GM18951 (cell line): ENCODE results near the gene HHATL.

Source experiments
- POLR2A ChIP-seq: IDR thresholded peaks from 4 replicates; pipeline ENCODE4 v1.6.1; 2011; ENCODE audit warnings: mild to moderate bottlenecking; ENCODE audit not compliant: insufficient read length, insufficient read depth; ENCODE audit errors: extremely low read depth
- in situ Hi-C: fragments of 300-500 bp; cut with MboI; formaldehyde crosslinking; loops from one replicate; pipeline ENCODE4 v1.12.0; 2022; ENCODE audit warnings: low sequenced_read_pairs, mixed read lengths, inconsistent platforms; ENCODE audit not compliant: unreplicated experiment

The HHATL gene, protein sequence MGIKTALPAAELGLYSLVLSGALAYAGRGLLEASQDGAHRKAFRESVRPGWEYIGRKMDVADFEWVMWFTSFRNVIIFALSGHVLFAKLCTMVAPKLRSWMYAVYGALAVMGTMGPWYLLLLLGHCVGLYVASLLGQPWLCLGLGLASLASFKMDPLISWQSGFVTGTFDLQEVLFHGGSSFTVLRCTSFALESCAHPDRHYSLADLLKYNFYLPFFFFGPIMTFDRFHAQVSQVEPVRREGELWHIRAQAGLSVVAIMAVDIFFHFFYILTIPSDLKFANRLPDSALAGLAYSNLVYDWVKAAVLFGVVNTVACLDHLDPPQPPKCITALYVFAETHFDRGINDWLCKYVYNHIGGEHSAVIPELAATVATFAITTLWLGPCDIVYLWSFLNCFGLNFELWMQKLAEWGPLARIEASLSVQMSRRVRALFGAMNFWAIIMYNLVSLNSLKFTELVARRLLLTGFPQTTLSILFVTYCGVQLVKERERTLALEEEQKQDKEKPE

DNA sequence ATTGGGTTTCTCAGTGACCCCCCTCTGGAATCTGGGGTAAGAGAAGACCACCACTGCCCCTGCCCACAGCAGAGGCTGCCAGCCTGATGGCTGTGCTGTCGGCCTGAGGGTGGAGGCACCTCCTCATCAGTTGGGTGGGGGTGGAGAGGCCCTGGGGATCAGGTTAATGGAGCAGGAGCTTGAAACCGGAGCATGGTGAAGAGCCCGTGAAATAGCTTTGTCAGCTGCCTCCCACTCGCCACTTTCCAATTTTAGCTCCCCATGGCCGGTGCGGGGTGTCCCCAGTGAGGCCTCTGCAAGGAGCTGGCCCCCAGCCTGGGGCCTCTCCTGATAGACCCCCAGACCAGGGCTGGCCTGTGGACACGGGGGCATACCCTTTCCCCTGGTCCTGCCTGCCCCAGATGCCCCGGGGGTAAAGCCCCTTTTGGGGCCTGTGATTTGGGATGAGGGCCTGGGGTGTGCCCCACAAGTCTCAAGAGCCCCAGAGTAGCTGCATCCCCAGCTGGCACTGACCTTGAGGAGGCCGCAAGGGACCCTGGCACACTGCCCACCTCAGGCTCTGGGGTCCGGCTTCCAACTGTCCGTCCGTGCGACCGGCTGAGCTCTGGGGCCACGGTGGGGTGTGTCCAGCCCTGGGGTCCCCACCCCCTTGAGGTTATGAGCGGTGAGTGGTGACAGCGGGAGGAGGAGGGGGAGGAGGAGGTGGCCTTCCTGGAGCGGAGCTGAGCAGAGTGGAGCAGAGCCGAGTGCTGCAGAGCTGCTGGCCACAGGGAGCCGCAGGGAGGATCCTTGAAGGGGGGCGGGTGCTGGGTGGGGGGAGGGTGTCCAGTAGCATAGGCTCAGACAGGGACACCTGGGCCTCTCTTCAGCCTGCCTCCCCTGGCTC lies at the start of gene HHATL:
Gene HHATL (minus strand): TSS at position 733 of the 886 bp plus-strand sequence. CDS start 1,972 bp downstream, outside the sequence.
- no peak for TF ChIP-seq POLR2A

DNA sequence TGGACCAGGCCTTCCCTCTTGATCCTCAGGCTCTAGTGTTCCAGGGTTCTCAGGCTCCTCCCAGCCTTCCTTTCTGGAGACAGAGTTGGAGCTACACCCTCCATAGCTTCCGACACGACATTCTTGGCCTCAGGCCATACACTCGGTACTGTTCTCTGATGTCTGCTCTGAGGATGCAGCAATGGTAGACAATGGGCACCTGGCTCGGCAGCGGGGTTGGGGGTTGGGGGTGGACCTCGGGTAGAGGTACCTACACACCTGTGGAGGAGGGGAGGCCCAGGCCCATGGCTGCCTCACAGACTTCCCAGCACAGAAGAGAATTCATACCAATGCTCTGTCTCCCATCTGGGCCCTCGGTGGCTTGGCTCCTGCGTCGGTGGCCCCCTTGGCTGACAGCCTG lies 49.0 kb upstream of the HHATL start:
- in situ Hi-C loops, result no loop called here
- no peak for TF ChIP-seq POLR2A

More for the DNA sequence above, at the start of gene HHATL:
- in situ Hi-C loops, result no loop called here

DNA sequence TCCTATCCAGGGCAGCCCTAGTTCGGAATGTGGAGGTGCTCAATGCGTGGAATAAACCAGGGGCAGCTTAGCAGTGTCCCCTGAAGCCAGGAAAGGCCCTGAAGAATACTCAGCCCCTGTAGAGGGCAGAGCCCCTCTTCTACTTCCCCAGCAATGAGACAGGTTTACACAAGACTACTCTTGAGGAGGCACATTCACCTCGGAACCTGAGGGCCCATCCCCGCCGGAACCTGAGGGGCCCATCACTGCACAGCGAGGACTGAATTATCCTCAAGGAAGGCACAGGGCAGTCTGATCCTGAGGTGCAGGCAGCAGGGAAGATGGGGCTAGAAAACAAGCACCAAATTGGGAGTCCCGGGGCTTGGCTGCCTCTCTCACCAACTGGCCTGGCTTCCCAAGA lies 48.2 kb upstream of the HHATL start:
- no peak for TF ChIP-seq POLR2A
- in situ Hi-C loops, result no loop called here

DNA sequence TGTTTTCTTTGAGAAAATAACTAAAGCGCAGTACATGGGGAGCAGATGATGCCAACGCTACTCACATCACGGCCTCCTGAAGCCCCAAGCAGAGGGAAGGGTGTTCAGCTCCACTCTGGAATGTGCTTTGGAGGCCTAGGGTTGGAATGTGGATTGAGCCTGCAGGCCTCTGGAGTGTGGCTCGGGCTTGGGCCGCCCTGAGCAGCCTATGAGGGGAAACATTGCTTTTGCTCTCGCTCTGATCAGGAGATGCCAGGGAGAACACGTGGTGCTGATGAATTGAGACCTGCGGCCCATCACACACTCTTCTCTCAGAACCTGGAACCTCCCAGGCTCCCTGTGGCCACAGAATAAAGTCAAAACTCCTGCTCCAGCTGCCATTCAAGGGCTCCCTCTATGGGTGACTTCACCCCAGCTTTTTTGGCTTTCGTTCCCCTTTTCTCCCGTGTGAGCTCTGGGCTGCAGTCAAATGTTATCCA lies 47.2 kb upstream of the HHATL start:
- in situ Hi-C loops, result no loop called here
- TF ChIP-seq POLR2A, result no peak

DNA sequence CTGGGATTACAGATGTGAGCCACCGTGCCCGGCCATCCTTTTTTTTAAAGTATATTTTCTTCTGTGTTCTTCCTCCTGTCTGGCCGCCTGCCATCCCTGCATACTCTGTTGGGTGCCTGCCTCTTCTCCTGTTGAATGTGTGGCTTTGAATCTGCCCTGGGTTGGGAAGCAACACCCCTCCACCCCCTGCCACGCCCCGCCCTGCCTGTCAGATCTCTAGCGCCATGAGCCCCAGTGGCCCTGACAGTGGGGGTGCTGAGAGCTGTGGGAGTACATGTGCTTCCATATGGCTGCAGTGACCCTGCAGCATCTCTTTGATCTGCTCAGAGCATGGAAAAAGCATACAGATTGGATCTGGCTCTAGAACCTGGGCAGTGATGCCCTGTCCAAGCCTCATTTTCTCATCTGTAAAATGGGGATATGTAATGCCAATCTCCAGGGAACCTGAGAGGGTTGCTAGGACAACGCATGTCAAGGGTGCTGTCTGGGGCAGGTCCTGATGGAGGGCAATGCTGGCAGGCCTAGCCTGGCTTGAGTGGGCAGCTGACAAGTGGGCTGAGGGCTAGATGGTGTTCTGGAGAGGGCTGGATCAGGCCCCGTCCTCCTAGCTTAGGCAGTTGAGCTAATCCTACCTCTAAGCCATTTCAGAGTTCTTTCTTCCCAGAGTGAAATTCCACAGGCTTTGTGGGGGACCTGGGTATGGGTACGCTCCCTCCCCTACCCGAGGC lies 46.6 kb upstream of the HHATL start:
- TF ChIP-seq POLR2A, result no peak
- in situ Hi-C loops, result no loop called here

DNA sequence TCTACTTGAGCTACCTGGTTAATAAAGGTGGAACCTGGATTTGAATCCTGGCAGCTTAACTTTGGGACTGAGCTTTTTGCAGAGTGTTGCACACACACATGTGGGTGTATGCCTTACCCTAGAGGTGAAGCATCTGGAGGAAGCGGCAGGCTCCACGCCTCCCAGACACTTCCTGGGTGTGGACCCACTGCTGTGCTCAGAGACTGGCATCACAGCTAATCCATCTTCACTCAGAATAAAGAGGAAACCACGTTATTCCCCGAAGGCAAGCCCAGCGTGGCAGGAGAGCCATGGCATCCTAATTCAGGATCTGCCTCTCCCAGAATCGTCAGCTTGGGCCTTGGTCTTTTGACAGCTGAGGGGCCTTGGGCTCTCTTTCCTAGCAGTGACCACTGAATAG lies 45.0 kb upstream of the HHATL start:
- in situ Hi-C loops, result no loop called here
- TF ChIP-seq POLR2A, result no peak

DNA sequence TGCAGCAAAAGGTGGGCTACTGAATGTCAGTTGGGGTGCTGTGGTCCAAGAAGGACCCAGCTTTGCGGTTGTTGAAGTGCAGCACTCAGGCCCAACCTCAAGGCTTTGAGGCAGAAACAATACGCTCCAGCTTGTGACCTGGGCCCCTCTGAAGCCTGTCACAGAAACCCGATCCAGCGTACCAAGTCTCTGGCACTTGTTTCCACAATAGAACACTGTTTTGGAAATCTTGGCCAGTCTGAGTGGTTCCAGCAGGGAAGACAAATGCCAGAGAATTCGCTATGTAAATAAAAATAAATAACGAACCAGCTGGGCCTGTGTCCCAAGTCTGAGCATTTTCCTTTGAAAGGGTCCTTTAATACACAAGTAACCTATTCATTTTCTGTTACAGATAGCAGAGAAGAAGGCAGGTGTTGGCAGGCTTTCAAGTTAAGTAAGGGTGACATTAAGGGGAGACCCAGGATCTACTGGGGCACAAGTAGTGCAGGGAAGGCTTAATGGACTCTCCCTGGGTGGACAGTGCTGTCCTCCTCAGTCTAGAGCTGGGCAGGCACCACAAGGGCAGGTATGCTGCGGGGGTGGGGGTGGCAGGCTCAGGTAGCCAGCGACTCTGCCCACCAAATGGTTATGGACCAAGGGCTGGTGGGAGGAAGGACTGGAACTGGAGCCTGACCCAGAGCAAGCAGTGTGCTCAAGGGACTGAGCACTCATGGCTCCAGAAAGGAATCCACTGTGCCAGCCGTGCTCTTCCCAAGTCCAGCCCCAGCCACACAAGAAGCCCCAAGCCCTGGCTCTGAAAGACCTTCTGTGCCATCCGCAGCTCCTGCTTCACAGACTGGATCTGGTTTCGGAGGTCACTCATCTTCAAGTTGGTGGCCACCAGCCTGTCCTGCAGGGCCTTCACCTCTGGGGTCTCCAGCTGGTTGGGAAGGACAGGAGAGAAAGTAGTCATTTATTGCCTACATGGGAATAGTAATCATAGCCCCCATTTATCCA lies 44.2 kb upstream of the HHATL start:
- in situ Hi-C loops, result no loop called here
- TF ChIP-seq POLR2A, result no peak

DNA sequence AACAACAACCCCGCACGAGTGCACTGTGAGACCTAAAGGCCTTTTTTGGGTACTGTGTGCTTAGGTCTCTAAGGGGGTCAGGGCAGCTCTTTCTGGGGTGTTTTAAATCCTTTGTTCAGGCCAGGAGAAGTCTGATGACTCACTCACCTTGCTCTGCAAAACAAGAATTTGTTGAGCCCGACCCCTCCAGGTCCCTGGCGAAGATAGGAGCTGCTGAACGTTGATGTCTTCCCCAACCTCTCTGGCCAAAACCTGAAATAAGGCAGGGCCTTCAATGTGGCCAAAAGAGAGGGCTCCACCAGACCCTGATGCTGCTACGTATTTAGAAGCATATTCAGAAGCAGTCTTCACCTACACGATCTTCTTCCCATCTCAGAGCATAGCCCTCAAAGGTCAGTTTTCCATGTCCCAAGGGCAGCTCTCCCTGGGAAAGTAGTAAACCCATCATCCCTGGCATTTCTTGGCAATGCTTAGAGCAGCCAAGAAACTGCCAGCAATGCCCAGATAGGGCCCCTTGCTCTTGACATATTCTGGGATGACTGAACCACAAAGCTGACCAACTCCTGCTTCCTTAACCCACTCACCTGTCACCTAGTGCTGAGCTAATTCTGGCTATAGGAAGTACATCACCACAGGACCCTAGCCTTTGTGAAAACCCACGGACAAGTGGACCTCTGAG lies 43.3 kb upstream of the HHATL start:
- TF ChIP-seq POLR2A, result no peak
- in situ Hi-C loops, result no loop called here

DNA sequence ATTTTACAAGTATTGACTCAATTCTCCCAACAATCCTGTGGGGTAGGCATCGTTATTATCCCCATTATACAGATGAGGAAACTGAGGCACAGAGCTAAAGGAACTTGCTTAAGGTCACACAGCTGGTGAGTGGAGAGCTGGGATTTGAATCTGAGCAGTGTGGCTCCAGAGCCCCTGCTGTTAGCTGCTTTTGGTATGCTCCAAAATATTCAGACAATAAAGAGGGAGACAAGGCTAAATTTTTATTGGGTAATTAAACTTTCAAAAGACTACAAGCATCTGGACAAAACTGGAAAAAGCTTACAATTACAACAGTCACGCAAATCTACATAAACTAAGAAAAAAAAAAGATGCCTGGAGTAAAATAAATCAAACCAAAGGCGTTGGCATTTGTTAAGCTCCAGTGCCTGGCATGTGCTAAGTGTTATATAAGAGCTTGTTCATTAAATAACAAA lies 42.7 kb upstream of the HHATL start:
- in situ Hi-C loops, result no loop called here
- no peak for TF ChIP-seq POLR2A

DNA sequence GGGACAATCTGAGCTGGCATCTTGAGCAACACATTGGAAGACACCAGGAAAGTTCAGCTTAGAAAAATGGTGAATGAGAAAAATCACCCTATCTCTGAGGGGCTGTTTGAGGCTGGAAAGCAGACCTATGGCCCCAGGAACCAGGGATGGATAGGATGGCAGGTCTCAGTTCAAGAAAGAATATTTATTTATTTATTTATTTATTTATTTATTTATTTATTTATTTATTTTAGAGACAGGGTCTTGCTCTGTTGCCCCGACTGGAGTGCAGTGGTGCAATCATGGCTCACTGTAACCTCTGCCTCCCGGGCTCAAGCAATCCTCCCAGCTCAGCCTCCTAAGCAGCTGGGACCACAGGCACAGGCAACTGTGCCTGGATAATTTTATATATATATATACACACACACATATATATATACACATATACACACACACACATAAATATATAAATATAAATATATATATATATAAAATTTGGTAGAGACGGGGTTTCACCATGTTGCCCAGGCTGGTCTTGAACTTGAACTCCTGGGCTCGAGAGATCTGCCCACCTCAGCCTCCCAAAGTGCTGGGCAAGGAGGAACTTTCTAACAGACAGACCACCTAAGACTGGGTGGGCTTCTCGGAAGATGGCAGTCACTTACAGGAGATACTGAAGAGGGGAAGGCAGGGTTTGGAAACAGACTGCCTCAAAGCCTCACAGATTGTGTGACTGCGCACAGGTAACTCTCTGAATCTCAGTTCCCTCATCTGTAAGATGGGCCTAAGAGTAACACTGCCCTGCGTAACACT lies 40.8 kb upstream of the HHATL start:
- in situ Hi-C loops, result no loop called here
- TF ChIP-seq POLR2A, result no peak

DNA sequence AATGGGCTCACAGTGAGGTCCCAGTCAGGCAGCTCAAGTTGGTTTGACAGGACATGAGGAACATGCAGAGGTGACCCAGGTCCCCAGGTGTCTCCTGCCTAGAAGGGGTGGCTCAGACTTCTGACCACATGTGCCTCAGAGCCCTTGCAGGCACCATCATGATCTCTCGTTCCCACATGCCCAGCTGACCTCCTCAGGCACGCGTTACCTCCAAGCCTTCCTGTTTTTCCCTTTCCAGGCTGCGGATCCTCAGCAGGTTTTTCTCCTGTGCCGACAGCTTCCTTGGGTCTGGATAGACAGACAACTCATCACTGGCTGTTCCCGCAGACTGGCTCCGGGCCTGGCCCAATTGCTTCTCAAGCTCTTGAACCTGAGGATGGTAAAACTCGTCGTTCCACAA lies 40.1 kb upstream of the HHATL start:
- in situ Hi-C loops, result no loop called here
- TF ChIP-seq POLR2A, result no peak

DNA sequence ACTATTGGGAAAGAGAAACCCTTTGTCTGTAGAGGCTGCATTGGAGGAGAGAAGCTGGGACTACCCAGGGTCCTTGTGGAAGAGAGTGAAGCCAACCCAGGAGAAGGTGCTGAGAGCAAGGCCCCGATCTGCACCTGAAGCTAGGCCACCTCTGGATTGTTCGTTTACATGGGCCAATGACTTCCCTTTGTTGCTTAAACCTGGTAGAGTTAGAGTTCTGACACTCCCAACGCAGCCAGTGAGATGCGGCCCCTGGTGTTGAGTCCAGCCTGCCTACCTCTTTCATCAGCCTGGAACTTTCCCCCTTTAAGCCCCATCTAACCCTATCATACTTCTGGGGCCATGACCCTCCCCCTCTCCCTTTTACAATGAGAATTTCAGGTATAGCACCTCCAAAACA lies 39.7 kb upstream of the HHATL start:
- in situ Hi-C loops, result no loop called here
- no peak for TF ChIP-seq POLR2A
